Measurements from ENCODE around the gene NOS1. TPM values are rescaled to one million over a fixed set of nuclear protein-coding genes. Genes with fewer than 3 reads are reported as not detected.
"Not testable (repeated sequence)": the region's sequence is repeated elsewhere in the genome, so short reads cannot be mapped to it uniquely, and the experiment has no call there.

The NOS1 gene
- total RNA-seq, 2 donors from 2014 or later, result 0.06 to 0.45 TPM

DNA sequence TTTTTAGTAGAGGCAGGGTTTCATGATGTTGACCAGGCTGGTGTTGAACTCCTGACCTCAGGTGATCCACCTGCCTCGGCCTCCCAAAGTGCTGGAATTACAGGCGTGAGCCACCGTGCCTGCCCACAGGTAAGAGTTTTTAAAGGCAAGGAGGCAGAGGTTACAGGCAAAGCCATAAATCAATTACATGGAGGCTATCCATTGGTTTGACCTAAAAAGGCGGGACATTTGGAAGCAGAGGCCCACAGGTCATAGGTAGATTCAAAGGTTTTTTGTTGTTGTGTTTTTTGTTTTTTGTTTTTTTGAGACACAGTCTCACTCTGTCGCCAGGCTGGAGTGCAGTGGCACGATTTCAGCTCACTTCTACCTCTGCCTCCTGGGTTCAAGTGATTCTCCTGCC, 165.1 kb downstream of the NOS1 start:
- intact Hi-C loops (cut with DNase I, micrococcal nuclease); DNase-seq; ATAC-seq: not testable (repeated sequence)

DNA sequence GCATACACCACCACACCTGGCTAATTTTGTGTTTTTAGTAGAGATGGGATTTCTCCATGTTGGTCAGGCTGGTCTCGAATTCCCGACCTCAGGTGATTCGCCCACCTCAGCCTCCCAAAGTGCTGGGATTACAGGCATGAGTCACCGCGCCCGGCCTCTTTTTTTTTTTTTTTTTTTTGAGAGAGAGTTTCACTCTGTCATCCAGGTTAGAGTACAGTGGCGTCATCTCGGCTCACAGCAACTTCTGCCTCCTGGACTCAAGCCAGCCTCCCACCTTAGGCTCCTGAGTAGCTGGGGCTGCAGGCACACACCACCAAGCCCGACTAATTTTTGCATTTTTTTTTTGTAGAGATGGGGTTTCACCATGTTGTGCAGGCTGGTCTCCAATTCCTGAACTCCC, 166.4 kb downstream of the NOS1 start:
- DNase-seq; ATAC-seq; intact Hi-C loops (cut with DNase I, micrococcal nuclease): not testable (repeated sequence)

DNA sequence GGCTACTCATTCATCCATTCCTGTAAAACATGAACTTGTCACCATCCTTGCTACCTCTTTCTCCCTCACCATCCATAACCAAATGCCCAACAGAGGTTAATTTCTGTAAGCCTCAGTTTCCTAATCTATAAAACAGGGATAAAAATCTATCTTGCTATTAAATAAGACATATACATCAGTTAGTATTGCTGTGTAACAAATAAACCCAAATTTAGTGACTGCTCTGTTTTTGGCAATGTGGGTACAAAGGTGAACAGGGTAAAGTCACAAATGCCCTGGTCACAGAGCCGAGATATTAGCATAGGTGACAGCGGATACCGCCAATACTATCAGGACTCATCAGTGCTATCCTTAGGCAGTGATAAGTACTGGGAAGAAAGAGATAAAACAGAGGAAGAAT, 167.5 kb downstream of the NOS1 start:
- intact Hi-C loops (cut with DNase I, micrococcal nuclease), result no loop called here
- ATAC-seq, result no peak
- no peak for DNase-seq

DNA sequence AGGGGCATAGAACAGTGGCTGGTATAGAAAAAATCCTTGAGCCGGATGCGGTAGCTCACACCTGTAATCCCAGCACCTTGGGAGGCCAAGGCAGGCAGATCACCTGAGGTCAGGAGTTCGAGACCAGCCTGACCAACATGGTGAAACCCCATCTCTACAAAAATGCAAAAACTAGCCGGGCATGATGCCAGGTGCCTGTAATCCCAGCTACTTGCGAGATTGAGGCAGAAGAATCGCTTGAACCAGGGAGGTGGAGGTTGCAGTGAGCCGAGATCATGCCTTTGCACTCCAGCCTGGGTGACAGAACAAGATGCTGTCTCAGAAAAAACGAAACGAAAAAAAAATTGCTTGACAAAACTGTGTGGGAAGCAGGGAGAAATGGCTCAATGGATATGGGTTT, 168.8 kb downstream of the NOS1 start:
- intact Hi-C loops (cut with DNase I, micrococcal nuclease); ATAC-seq: not testable (repeated sequence)

DNA sequence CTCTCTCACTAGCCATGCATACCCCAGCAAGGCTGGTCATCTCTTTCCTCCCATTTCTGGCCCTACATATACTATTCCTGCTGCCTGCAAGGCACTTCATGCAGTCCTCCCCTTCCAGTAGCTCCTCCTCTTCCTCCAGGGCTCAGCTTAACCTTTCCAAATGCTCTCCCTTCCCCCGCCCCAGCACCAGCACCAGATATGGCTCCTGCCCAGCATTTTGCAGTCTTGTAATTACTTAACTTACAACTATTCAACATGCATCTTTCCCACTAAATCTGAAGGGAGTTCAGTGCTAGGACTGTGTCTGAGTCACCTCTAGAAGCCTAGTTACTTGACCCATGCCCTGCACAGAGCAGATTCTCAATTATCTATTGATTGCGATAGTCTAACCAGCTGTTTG, 169.4 kb downstream of the NOS1 start:
- DNase-seq, result no peak
- ATAC-seq, result no peak
- intact Hi-C loops (cut with DNase I, micrococcal nuclease), result no loop called here

More for the DNA sequence above, 168.8 kb downstream of the NOS1 start:
- DNase-seq, result not testable (repeated sequence)

DNA sequence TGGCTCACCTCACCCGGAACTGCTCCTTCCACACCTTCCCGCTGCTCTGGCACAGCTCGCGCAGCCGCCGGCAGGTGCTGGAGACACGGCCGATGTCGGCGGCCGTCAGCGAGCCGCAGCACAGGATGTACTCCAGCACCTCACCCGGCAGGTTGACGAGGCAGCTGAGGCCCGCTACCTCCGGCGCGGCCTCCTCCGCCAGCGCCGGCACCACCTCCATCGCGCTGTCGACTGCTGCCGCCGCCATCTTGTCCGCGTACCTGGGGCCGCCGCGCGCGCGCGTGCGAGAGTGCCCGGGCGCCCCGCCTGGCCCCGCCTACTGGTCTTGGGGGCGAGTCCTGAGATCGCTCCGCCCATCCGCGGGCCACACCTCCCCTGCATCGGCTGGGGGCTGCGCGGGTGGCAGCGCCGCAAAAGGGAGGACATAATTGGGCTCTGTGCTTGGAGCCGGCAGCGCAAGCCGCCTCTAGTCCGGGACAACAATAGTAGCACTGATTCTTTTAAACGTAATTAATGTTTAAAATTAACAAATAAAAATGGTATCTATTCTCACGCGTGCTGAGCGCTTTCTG, 171.1 kb downstream of the NOS1 start, which contains the start of gene FBXO21:
TSS of gene FBXO21 (minus strand) at position 261 of the 572 bp plus-strand sequence. CDS start at position 247, 14 bp downstream.
- ATAC-seq, result peak; percentile 99
- DNase-seq, result peak; percentile 84 to 94
- intact Hi-C loops (cut with DNase I, micrococcal nuclease), result no loop called here

DNA sequence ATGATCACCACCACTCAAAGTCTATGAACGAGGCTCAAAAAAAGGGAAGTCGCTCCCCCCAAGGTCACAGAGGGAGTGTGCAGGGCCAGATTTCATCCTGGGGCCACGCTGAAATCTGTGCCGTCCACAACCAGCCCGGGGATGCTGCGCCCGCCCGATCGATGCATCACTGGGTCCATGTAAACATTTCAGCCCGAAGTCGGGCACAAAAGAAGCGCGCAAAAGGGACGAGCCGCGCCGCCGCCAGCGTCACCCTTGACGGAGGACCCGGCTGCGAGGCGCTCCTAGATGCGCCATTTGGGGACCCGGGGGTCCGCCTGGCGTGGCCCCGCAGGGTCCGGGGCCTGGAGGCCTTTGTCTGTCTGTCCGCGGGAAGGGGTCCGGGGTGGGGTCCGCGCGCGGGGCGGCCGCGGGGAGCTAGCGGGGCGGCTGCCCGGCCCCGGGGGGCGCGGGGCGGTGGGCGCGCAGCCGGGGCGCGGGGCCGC, 171.7 kb downstream of the NOS1 start:
- ATAC-seq (peak; percentile 9), DNase-seq (peak in 1 of 2 donors; percentile 52)
- intact Hi-C loops (cut with DNase I, micrococcal nuclease), result no loop called here

DNA sequence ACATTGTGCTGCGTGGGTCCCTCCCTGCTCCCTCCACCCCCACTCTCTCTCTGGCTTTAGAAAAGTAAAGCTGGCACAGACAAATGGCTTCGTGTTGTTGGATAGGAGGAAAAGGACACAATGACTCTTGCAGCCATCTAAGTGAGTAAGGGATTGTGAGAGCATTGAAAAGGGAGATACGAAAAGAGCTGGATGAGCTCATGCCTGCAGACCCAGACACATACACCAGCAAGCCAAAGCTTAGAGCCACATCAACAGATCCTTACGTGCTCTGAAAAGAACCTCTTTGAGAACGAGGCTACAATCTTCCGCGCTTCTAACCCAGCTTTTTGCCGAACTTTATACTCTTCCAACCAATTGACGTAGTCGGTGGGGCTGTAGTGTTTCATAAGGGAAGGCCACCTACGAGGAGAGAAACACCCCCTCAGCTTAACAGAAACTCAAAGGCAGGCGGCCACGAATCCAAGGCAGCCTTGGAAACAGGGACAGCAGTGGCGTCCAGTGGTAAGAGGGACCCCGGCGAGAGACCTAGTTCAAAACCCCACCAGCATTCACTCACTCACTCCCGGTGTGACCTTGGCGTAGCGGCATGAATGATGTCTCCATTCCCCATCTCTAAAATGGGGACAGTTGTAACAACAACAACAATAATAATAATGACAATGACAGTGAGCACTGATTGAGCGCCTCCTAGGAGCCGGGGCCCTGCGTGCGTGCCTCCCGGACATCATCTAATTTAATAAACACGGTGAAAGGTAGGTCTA, 172.3 kb downstream of the NOS1 start:
- intact Hi-C loops (cut with DNase I, micrococcal nuclease), result no loop called here
- DNase-seq (no peak), ATAC-seq (no peak)

DNA sequence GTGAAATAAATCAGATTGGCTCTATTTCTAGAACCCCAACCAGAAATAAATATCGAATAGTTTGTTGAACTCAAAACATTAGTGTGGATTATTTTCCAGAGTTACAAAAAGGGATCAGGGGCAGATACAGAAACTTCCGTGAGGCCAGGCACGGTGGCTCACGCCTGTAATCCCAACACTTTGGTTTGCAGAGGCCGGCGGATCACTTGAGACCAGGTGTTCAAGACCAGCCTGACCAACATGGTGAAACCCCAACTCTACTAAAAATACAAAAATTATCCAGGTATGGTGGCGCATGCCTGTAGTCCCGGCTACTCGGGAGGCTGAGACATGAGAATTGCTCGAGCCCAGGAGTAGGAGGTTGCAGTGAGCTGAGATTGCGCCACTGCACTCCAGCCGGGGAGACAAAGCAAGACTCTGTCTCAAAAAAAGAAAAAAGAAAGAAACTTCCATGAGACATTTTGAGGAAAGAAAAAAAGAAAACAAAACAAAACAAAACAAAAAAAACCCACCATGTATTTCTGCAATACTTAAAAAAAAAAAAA, 173.2 kb downstream of the NOS1 start:
- DNase-seq (no peak), ATAC-seq (no peak)
- intact Hi-C loops (cut with DNase I, micrococcal nuclease), result no loop called here

DNA sequence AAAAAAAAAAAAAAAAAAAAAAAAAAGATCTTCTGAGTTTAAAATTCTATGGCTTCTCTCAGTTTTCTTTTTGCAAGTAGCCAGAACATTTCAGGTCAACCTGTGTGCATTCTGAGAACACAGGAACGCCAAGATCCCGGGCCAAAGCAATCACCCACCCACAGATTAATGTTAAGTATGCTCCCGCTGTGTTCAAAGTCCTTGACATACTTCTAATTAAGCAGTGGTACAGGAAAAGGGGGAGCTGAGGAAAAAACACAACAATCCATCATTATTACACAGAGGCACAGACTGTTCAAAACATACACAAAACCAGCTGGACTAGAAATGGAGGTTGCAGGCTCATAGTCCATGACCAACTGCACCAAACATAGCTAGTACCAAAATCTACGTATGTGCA, 174.0 kb downstream of the NOS1 start:
- DNase-seq (no peak), ATAC-seq (no peak)
- intact Hi-C loops (cut with DNase I, micrococcal nuclease), result no loop called here

DNA sequence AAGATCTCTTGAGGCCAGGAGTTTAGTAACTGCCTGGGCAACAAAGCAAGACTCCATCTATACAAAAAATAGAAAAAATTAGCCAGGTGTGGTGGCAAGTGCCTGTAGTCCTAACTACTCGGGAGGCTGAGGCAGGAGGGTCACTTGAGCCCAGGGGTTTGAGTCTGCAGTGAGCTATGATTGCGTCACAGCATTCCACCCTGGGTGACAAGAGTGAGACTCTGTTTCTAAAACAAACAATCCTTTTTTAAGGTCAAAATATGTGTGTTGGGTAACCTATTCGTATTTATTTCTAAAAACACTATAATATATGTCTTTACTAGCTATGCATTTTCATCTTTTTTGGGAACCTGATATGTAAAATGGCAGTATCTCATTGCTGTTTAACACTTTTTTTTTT, 178.6 kb downstream of the NOS1 start:
- DNase-seq (no peak), ATAC-seq (no peak)
- intact Hi-C loops (cut with DNase I, micrococcal nuclease), result no loop called here

DNA sequence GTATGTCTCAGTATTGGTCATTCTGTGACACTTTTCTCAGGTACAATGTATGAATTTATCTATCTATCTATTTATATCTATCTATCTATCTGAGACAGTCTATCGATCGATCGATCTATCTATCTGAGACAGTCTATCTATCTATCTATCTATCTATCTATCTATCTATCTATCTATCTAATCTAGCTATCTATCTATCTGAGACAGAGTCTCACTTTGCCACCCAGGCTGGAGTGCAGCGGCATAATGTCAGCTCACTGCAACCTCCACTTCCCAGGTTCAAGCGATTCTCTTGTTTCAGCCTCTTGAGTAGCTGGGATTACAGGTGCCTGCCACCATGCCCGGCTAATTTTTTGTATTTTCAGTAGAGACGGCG, 180.0 kb downstream of the NOS1 start:
- intact Hi-C loops (cut with DNase I, micrococcal nuclease), result not testable (repeated sequence)

DNA sequence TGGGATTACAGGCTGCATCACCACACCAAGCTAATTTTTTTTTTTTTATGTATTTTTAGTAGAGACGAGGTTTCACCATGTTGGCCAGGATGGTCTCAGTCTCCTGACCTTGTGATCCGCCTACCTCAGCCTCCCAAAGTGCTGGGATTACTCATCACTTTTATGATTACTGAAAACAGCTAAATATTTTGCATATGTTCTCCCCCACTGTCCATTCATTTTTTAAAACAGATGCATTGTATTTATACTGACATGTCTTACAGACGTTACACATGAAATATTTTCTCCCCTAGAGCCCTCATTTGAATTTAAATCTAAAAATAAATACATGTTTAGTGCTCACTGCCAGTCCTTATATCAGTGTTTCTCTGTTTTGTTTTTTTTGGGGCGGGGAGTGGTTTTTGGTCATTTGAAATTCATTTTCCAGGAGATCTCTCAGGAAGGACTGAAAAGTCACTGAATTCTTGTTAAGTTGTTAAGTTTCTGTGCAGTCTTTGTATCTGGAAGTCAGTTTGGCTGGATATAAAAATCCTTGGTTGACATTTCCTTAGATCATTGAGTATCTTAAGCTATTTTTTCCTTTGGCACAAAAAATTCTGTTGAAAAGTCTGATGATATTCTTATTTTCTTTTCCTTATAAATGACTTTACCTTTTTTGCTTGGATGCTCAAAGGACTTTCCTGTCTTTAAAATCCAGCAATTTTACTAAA, 180.5 kb downstream of the NOS1 start:
- DNase-seq, result no peak
- no peak for ATAC-seq
- intact Hi-C loops (cut with DNase I, micrococcal nuclease), result no loop called here

More for the DNA sequence above, 180.0 kb downstream of the NOS1 start:
- not testable (repeated sequence) for DNase-seq, ATAC-seq

DNA sequence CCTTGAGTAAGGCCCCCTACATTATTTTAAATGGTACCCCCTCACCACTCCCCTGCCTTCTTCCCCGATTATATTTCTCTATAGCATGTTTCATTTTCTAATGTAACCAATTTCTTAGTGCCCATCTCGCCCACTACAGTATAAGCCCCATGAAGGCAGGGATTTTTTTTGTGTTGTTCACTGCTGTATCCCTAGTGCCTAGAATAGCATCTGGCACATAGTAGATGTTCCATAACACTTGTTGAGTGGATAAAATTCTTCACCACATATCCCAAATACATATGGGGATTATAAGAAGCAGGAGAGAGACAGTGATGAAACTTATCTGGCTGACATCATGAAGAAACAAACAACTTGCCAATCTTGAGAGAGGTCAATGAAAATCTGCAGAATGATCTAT, 182.7 kb downstream of the NOS1 start:
- DNase-seq, result no peak
- no peak for ATAC-seq

DNA sequence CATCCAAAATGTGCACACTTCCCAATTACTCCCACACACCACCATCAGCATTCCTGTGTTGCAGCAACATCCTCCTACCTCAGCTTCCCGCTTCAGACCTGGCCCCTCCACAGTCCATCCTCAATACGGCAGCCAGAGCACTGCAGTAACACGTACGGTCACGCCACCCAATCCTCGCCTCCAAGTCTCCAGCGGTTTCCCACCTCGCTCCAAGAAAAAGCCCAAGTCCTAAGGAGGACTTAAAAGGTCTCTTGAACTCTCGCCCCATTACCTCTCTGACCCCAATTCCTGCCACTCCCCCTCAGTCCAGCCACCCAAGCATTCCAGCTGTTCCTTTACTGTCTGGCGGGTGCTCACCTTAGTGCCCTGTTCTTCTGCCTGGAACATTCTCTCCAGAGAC, 183.1 kb downstream of the NOS1 start:
- DNase-seq (no peak), ATAC-seq (no peak)
- intact Hi-C loops (cut with DNase I, micrococcal nuclease), result no loop called here

More for the DNA sequence above, 182.7 kb downstream of the NOS1 start:
- intact Hi-C loops (cut with DNase I, micrococcal nuclease), result no loop called here

DNA sequence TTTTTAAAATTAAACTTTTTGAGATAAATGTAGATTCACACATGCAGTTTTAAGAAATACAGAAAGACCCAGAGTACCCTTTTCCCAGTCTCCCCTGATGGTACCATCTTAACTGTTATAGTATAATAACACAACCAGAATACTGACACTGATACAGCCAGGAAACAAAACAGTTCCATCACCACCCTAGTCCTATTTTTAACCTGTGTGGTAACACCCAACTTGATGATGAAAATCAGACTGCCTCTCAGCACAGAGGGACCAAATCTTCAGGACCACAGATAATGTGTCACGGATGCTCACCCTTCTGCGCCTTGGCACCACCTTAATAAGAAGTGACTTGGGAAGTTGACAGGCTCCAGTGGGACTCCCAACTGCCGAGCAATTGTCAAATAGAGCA, 189.3 kb downstream of the NOS1 start:
- no peak for DNase-seq
- intact Hi-C loops (cut with DNase I, micrococcal nuclease), result no loop called here
- no peak for ATAC-seq

DNA sequence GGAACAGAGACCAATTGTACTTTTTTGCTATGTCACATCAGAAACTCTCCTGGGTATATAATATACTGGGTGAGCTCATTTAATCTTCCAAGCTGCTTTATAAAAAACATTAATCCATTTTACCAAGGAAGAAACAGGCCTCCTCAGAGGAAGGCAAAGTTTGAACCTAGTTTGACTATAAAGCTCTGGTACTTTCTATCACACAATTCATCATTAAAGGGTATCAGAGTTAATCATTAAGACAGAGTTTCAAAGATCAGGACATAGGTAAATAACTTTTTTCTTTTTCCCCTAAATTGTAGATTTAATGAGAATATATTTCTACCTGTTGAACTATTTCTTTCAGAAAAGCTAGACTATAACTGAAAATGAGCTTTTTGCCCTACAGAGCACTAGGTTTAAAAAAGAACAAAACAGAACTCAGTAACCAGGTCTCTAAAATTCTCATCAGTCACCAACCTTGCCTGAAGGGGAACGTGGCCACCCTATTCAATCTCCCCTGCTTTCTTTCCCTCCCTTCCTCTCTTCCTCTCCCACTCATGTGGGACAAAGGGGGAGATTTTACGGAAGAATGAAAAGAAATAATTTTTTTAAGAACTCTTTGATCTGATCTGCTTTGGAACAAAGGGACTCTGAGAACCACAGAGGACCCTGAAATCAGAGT, 189.8 kb downstream of the NOS1 start:
- intact Hi-C loops (cut with DNase I, micrococcal nuclease), result no loop called here
- ATAC-seq (no peak), DNase-seq (no peak)

DNA sequence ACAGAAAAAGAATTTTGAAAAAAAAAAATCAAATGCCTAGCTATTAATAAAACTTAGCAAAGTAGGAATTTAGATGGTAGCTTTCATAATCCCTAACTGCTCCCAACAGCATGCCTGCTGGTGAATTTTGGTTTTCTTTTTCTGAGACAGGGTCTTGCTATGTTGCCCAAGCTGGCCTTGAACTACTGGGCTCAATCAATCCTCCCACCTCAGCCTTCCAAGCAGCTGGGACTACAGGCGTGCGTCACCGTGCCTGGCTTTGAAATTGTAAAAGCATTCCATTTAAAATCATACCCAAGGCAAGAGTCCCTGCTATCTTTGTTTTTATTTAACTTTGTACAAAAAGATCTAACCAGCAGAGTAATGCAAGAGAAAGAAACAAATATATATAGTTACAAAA, 191.9 kb downstream of the NOS1 start:
- intact Hi-C loops (cut with DNase I, micrococcal nuclease), result no loop called here

DNA sequence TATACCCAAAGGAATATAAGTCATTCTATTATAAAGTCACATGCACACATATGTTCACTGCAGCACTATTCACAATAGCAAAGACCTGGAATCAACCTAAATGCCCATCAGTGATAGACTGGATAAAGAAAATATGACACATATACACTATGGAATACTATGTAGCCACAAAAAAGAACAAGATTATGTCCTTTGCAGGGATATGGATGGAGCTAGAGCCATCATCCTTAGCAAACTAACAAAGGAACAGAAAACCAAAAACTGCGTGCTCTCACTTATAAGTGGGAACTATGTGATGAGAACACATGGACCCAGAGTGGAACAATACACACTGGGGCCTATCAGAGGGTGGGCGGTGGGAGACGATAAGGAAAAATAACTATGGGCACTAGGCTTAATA, 192.4 kb downstream of the NOS1 start:
- intact Hi-C loops (cut with DNase I, micrococcal nuclease), result no loop called here
- DNase-seq (no peak), ATAC-seq (no peak)

More for the DNA sequence above, 191.9 kb downstream of the NOS1 start:
- DNase-seq, result no peak
- ATAC-seq, result no peak

Measured in left colon (tissue), 2 donors.